Measurements from ENCODE around the gene SUPT5H. TPM values are rescaled to one million over a fixed set of nuclear protein-coding genes. Genes with fewer than 3 reads are reported as not detected.

The SUPT5H gene
- total and polyA plus RNA-seq, 2 of the 13 experiments (the other 11 are each of a cell fraction or from before 2014, with no cell fraction given) = 48.2 to 51.7 TPM

DNA sequence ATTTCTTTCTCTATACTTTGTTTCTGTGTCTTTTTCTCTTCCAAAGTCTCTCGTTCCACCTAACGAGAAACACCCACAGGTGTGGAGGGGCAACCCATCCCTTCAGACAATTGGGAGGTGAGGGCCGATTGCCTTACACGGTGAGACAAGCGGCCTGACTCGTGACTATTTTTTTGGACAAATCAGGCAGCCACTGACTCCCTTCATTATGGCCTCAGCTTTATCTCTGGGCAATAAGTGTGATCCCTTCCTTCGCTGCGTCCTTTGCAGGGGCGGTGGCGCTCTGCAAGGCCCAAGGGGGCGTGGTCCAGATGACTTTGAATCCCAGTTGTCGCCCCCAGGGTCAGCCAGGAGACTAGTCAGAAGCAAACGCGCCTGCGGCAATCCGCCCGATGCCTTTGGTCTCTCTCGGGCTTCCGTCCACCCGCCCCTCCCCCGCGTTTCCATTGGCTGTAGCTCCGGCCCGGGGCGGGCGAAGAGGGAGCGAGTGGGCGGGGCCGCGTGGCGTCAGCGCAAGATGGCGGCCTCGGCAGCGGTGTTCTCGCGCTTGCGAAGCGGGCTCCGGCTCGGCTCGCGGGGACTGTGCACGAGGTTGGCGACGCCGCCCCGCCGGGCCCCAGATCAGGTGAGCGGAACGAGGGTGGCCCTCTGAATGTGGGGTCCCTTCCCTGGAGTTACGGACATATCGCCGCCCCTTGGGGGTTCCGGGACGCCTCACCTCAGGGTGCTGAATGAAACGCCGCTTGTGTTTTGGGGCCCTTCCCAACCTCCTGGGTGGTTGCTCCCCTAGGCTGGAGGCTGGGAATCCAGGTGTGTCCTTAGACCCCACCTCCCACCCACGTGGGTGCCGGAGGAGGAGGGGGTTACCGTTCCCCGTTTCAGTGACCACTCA lies 35.2 kb downstream of the SUPT5H start, which contains the start of gene TIMM50 (continued):
- TF ChIP-seq, protein P1, sequence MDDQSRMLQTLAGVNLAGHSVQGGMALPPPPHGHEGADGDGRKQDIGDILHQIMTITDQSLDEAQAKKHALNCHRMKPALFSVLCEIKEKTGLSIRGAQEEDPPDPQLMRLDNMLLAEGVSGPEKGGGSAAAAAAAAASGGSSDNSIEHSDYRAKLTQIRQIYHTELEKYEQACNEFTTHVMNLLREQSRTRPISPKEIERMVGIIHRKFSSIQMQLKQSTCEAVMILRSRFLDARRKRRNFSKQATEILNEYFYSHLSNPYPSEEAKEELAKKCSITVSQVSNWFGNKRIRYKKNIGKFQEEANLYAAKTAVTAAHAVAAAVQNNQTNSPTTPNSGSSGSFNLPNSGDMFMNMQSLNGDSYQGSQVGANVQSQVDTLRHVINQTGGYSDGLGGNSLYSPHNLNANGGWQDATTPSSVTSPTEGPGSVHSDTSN (CRISPR knock-in tag; IDR thresholded peaks at IDR 0.05; ENCODE audit: borderline replicate concordance) = no peak
- TF ChIP-seq ZFP82 (CRISPR knock-in tag; IDR thresholded peaks at IDR 0.05; ENCODE audit: borderline replicate concordance) (no peak; the same call in 1 of the 2 replicates), TAF1 (CRISPR knock-in tag; IDR thresholded peaks at IDR 0.05) (peak; percentile 98), ZNF382 (CRISPR knock-in tag; IDR thresholded peaks at IDR 0.05; ENCODE audit: borderline replicate concordance) (no peak), WIZ (CRISPR knock-in tag; IDR thresholded peaks at IDR 0.05) (no peak), CEBPB (IDR thresholded peaks at IDR 0.05; ENCODE audit: borderline replicate concordance, low read depth, low read length) (no peak), GABPA (IDR thresholded peaks at IDR 0.05; ENCODE audit: low read depth, low read length) (no peak), GABPA (CRISPR knock-in tag; IDR thresholded peaks at IDR 0.05; ENCODE audit: low read depth) (peak; percentile 67), ZNF24 (IDR thresholded peaks at IDR 0.05) (no peak), RAD21 (CRISPR knock-in tag; IDR thresholded peaks at IDR 0.05) (peak; percentile 31; the same call in 1 of the 2 replicates), ZNF547 (CRISPR knock-in tag; IDR thresholded peaks at IDR 0.05) (no peak), PAWR (CRISPR knock-in tag; IDR thresholded peaks at IDR 0.05; ENCODE audit: borderline replicate concordance) (no peak), DMAP1 (CRISPR knock-in tag; IDR thresholded peaks at IDR 0.05) (peak; percentile 95), ETV5 (CRISPR knock-in tag; IDR thresholded peaks at IDR 0.05; ENCODE audit: borderline replicate concordance) (peak; percentile 20; the same call in 1 of the 2 replicates), RFX1 (IDR thresholded peaks at IDR 0.05) (no peak), NFE2 (CRISPR knock-in tag; IDR thresholded peaks at IDR 0.05) (no peak), CBX5 (CRISPR knock-in tag; IDR thresholded peaks at IDR 0.05; ENCODE audit: borderline replicate concordance) (peak; percentile 41; the same call in 1 of the 2 replicates), ZNF747 (CRISPR knock-in tag; IDR thresholded peaks at IDR 0.05; ENCODE audit: borderline replicate concordance) (peak; percentile 55; the same call in 1 of the 2 replicates), MED8 (CRISPR knock-in tag; IDR thresholded peaks at IDR 0.05; ENCODE audit: insufficient replicate concordance) (no peak), ZNF224 (CRISPR knock-in tag; IDR thresholded peaks at IDR 0.05) (peak; percentile 84; the same call in 1 of the 2 replicates), SALL2 (CRISPR knock-in tag; IDR thresholded peaks at IDR 0.05) (peak; percentile 76; the same call in 1 of the 2 replicates), ELF4 (CRISPR knock-in tag; IDR thresholded peaks at IDR 0.05; ENCODE audit: borderline replicate concordance) (no peak), HOXA3 (CRISPR knock-in tag; IDR thresholded peaks at IDR 0.05) (peak; percentile 93), POLR2A (IDR thresholded peaks at IDR 0.05; ENCODE audit: insufficient read depth in 1 of 2, low read depth in 2 of 2, low read length in 2 of 2) (peak; percentile 75 to 82)
- TF ChIP-seq, protein P2, sequence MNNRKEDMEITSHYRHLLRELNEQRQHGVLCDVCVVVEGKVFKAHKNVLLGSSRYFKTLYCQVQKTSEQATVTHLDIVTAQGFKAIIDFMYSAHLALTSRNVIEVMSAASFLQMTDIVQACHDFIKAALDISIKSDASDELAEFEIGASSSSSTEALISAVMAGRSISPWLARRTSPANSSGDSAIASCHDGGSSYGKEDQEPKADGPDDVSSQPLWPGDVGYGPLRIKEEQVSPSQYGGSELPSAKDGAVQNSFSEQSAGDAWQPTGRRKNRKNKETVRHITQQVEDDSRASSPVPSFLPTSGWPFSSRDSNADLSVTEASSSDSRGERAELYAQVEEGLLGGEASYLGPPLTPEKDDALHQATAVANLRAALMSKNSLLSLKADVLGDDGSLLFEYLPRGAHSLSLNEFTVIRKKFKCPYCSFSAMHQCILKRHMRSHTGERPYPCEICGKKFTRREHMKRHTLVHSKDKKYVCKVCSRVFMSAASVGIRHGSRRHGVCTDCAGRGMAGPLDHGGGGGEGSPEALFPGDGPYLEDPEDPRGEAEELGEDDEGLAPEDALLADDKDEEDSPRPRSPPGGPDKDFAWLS (CRISPR knock-in tag; IDR thresholded peaks at IDR 0.05; ENCODE audit: borderline replicate concordance) = no peak
- TF ChIP-seq, protein P3, sequence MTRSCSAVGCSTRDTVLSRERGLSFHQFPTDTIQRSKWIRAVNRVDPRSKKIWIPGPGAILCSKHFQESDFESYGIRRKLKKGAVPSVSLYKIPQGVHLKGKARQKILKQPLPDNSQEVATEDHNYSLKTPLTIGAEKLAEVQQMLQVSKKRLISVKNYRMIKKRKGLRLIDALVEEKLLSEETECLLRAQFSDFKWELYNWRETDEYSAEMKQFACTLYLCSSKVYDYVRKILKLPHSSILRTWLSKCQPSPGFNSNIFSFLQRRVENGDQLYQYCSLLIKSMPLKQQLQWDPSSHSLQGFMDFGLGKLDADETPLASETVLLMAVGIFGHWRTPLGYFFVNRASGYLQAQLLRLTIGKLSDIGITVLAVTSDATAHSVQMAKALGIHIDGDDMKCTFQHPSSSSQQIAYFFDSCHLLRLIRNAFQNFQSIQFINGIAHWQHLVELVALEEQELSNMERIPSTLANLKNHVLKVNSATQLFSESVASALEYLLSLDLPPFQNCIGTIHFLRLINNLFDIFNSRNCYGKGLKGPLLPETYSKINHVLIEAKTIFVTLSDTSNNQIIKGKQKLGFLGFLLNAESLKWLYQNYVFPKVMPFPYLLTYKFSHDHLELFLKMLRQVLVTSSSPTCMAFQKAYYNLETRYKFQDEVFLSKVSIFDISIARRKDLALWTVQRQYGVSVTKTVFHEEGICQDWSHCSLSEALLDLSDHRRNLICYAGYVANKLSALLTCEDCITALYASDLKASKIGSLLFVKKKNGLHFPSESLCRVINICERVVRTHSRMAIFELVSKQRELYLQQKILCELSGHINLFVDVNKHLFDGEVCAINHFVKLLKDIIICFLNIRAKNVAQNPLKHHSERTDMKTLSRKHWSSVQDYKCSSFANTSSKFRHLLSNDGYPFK (CRISPR knock-in tag; IDR thresholded peaks at IDR 0.05; ENCODE audit: borderline replicate concordance) = peak; percentile 83
